ENCODE measurements around the gene ADAMTS18.

ADAMTS18 gene

GRCh38 chr16:77433146-77433545 lies 1.7 kb downstream of the ADAMTS18 start:
- no peak for DNase-seq

- DNase-seq: no peak
Measured at GRCh38 chr16:77432264-77432663, 2.6 kb downstream of the ADAMTS18 start.

- no peak for DNase-seq
Measured at GRCh38 chr16:77430787-77431585, 3.8 kb downstream of the ADAMTS18 start.

GRCh38 chr16:77430360-77430759 lies 4.5 kb downstream of the ADAMTS18 start:
- no peak for DNase-seq

- no peak for DNase-seq
Measured at GRCh38 chr16:77424871-77425604, 9.8 kb downstream of the ADAMTS18 start.

GRCh38 chr16:77422196-77422784 lies 12.5 kb downstream of the ADAMTS18 start:
- DNase-seq: no peak

GRCh38 chr16:77416939-77417480 lies 17.8 kb downstream of the ADAMTS18 start:
- DNase-seq: no peak

- no peak for DNase-seq
Measured at GRCh38 chr16:77414752-77415231, 20.0 kb downstream of the ADAMTS18 start.

GRCh38 chr16:77410449-77410848 lies 24.4 kb downstream of the ADAMTS18 start:
- DNase-seq: no peak

GRCh38 chr16:77409311-77409710 lies 25.5 kb downstream of the ADAMTS18 start:
- DNase-seq: no peak

GRCh38 chr16:77408607-77409006 lies 26.2 kb downstream of the ADAMTS18 start:
- no peak for DNase-seq

- no peak for DNase-seq
Measured at GRCh38 chr16:77406680-77407079, 28.2 kb downstream of the ADAMTS18 start.

GRCh38 chr16:77404775-77405174 lies 30.1 kb downstream of the ADAMTS18 start:
- no peak for DNase-seq

- no peak for DNase-seq
Measured at GRCh38 chr16:77403732-77404131, 31.1 kb downstream of the ADAMTS18 start.

- no peak for DNase-seq
Measured at GRCh38 chr16:77402672-77403071, 32.2 kb downstream of the ADAMTS18 start.

GRCh38 chr16:77402118-77402517 lies 32.7 kb downstream of the ADAMTS18 start:
- no peak for DNase-seq

GRCh38 chr16:77399546-77399945 lies 35.3 kb downstream of the ADAMTS18 start:
- no peak for DNase-seq

- DNase-seq: no peak
Measured at GRCh38 chr16:77399066-77399465, 35.8 kb downstream of the ADAMTS18 start.

GRCh38 chr16:77398495-77398894 lies 36.3 kb downstream of the ADAMTS18 start:
- no peak for DNase-seq

GRCh38 chr16:77396461-77396860 lies 38.4 kb downstream of the ADAMTS18 start:
- no peak for DNase-seq

- no peak for DNase-seq
Measured at GRCh38 chr16:77394699-77395098, 40.1 kb downstream of the ADAMTS18 start.

GRCh38 chr16:77393955-77394354 lies 40.9 kb downstream of the ADAMTS18 start:
- no peak for DNase-seq

GRCh38 chr16:77387815-77388209 lies 47.0 kb downstream of the ADAMTS18 start:
- DNase-seq: no peak

All from activated CD4-positive, alpha-beta T cell treated with anti-CD3 and anti-CD28 coated beads for 4 hours (primary cell).